ENCODE measurements around the gene PARN.
A peak's percentile ranks its signal among the peaks of the same experiment; 100 is the strongest.

PARN gene

DNA sequence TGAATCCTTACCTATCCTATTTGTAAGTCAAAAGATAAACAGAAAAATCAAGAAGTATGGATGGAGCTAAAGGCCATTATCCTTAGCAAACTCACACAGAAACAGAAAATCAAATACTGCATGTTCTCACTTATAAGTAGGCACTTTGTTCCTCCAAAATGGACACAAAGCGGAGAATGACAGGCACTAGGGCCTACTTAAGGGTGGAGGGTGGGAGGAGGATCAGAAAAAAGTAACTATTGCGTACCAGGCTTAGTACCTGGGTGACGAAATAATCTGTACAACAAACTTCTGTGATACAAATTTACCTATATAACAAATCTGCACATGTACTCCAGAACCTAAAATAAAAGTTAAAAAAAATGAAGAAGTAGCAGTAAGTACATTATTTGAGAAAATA lies 164.3 kb downstream of the PARN start:
- TF ChIP-seq, protein P1, sequence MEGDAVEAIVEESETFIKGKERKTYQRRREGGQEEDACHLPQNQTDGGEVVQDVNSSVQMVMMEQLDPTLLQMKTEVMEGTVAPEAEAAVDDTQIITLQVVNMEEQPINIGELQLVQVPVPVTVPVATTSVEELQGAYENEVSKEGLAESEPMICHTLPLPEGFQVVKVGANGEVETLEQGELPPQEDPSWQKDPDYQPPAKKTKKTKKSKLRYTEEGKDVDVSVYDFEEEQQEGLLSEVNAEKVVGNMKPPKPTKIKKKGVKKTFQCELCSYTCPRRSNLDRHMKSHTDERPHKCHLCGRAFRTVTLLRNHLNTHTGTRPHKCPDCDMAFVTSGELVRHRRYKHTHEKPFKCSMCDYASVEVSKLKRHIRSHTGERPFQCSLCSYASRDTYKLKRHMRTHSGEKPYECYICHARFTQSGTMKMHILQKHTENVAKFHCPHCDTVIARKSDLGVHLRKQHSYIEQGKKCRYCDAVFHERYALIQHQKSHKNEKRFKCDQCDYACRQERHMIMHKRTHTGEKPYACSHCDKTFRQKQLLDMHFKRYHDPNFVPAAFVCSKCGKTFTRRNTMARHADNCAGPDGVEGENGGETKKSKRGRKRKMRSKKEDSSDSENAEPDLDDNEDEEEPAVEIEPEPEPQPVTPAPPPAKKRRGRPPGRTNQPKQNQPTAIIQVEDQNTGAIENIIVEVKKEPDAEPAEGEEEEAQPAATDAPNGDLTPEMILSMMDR (conservative IDR thresholded peaks at IDR 0.05; ENCODE audit: control insufficient read depth, insufficient read depth, low read depth, low read length), result no peak
- no peak for DNase-seq (ENCODE audit: low read depth)
- no peak overlapping the region for H3K4me3 ChIP-seq (ENCODE audit: control insufficient read depth, low read depth, low read length)

- TF ChIP-seq, protein P1 (conservative IDR thresholded peaks at IDR 0.05; ENCODE audit: control insufficient read depth, insufficient read depth, low read depth, low read length), result no peak
- H3K4me3 ChIP-seq (ENCODE audit: control insufficient read depth, low read depth, low read length), result no peak overlapping the region
- no peak for DNase-seq (ENCODE audit: low read depth)
These were observed 165.3 kb downstream of the PARN start for GRCh38 chr16:14464796-14465195.

DNA sequence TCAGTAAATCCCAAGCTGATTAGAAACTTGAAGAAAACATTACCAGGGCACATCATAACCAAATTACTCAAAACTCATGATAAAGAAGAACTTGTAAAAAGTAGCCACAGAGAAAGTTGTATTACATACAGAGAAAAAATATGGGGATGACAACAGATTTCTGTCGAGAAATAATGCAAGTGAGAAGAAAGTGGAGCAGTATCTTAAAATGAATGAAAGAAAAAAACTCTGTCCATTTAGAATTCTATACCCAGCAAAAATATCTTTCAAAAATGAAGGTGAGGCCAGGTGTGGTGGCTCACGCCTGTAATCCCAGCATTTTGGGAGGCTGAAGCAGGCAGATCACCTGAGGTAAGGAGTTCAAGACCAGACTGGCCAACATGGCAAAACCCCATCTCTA lies 165.9 kb downstream of the PARN start:
- DNase-seq (ENCODE audit: low read depth), result no peak
- H3K4me3 ChIP-seq (ENCODE audit: control insufficient read depth, low read depth, low read length), result no peak overlapping the region
- TF ChIP-seq, protein P1 (conservative IDR thresholded peaks at IDR 0.05; ENCODE audit: control insufficient read depth, insufficient read depth, low read depth, low read length), result no peak

DNA sequence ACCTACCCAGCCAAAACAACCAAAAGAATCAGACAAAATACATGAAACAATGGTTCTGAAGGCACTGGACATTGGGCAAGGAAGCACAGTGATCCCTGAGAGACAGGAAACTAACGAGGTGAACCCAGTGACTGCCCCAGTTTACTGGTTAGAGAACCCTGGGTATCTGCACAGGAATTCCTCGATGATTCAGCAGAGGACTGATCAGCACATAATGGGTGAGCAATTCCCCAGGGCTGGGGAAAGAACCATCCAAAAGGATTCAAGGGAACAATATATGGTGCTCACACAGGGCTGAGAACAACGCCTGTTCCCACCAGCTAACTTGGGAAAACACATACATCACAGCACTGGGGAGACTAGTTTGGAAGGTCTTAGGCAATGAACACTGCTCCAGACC lies 167.2 kb downstream of the PARN start:
- no peak overlapping the region for H3K4me3 ChIP-seq (ENCODE audit: control insufficient read depth, low read depth, low read length)
- DNase-seq (ENCODE audit: low read depth), result peak; percentile 88
- TF ChIP-seq, protein P1 (conservative IDR thresholded peaks at IDR 0.05; ENCODE audit: control insufficient read depth, insufficient read depth, low read depth, low read length), result no peak

- no peak for DNase-seq (ENCODE audit: low read depth)
- TF ChIP-seq, protein P1 (conservative IDR thresholded peaks at IDR 0.05; ENCODE audit: control insufficient read depth, insufficient read depth, low read depth, low read length), result no peak
- H3K4me3 ChIP-seq (ENCODE audit: control insufficient read depth, low read depth, low read length), result no peak overlapping the region
These were observed 169.3 kb downstream of the PARN start for GRCh38 chr16:14460726-14461125.

- DNase-seq (ENCODE audit: low read depth), result no peak
- H3K4me3 ChIP-seq (ENCODE audit: control insufficient read depth, low read depth, low read length), result no peak overlapping the region
- TF ChIP-seq, protein P1 (conservative IDR thresholded peaks at IDR 0.05; ENCODE audit: control insufficient read depth, insufficient read depth, low read depth, low read length), result no peak
These were observed 171.5 kb downstream of the PARN start for GRCh38 chr16:14458576-14458975.

Measured in fibroblast of mammary gland (primary cell).